Memory B cell (primary cell): Measurements from ENCODE around the gene CLECL1.

Experiments used
- ATAC-seq: fragments of 150-1000 bp; cut with Tn5 transposase; 2 replicates; pipeline ENCODE4 v1.10.0; 2021; ENCODE audit warnings: low read depth, mild to moderate bottlenecking, moderate library complexity
- DNase-seq, 2 donors: peaks; one replicate each; pipeline ENCODE4 v3.0.0; 2022; ENCODE audit warnings: low spot score in 2 of 2
- H3K27ac Mint-ChIP-seq: one replicate; pipeline ENCODE4 v1.8.0; 2022; ENCODE audit warnings: mild to moderate bottlenecking, moderate library complexity, mixed read lengths
- H3K27me3 Mint-ChIP-seq: one replicate; pipeline ENCODE4 v1.8.0; 2022; ENCODE audit warnings: mixed read lengths
- H3K36me3 Mint-ChIP-seq: one replicate; pipeline ENCODE4 v1.8.0; 2022; ENCODE audit warnings: mild to moderate bottlenecking, mixed read lengths
- H3K4me1 Mint-ChIP-seq: one replicate; pipeline ENCODE4 v1.8.0; 2022; ENCODE audit warnings: mixed read lengths
- H3K4me3 Mint-ChIP-seq: one replicate; pipeline ENCODE4 v1.8.0; 2022; ENCODE audit warnings: mild to moderate bottlenecking, moderate library complexity, mixed read lengths
- H3K9me3 Mint-ChIP-seq: one replicate; pipeline ENCODE4 v1.8.0; 2022; ENCODE audit warnings: mixed read lengths

Gene CLECL1

DNA sequence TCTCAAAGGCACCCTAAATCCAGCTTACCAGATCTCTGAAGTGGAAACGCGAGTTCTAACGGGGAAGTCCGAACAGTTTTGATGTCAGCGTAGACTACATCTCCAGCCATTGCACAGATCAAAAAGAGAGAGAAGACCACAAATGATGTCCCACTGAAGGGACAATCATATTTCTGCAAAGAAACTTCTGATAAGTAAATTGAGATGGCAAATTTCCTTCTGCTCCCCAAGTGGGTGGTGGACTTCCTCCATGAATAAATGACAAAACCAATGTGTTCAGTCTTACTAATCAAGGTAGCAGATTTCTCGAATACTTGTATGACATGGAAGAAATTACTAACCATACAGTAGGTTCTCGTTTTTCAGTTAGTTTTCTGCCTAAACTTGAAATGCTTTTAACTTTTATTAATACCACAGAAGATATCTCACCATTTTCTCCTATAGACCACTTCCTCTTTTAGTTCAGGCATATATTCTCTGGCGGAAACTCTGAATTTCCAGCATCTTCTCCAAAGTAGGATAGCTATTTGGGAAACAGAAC, at the start of gene CLECL1:
CLECL1 (minus strand) TSS at position 177 of the 541 bp plus-strand sequence.
- Mint-ChIP-seq H3K27ac (peak within 1 kb of the TSS; percentile 99), H3K4me1 (peaks cover 29% of the 10 kb centered on the region), H3K4me3 (peak within 1 kb of the TSS; percentile 94), H3K9me3 (no peaks in the 10 kb centered on the region), H3K36me3 (peaks cover 3% of the 10 kb centered on the region), H3K27me3 (no peaks in the 10 kb centered on the region)
- DNase-seq, result no peak
- ATAC-seq, result peak; percentile 48

GRCh38 chr12:9781360-9781759, 48.5 kb upstream of the CLECL1 start:
- DNase-seq (no peak), ATAC-seq (no peak)
- no peaks in the 10 kb centered on the region for H3K36me3 Mint-ChIP-seq
- H3K4me1 Mint-ChIP-seq, result peaks cover 15% of the 10 kb centered on the region
- H3K4me3 Mint-ChIP-seq, result no peak overlapping the region
- no peaks in the 10 kb centered on the region for H3K9me3 Mint-ChIP-seq
- no peaks in the 10 kb centered on the region for H3K27me3 Mint-ChIP-seq
- no peak overlapping the region for H3K27ac Mint-ChIP-seq

DNA sequence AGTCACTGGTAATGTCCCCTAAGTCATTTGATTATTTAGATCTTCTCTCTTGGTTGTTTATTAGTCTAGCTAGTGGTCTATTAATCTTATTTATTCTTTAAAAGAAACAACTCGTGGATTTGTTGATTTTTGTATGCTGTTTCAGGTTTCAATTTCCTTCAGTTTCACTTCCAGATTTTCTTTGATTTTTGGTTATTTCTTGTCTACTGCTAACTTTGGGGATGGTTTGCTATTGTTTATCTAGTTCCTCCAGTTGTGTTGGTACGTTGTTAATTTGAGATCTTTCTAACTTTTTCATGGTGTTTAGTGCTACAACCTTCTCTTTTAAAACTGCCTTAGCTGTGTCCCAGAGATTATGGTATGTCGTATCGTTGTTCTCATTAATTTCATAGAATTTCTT, 46.3 kb upstream of the CLECL1 start:
- no peak overlapping the region for H3K27ac Mint-ChIP-seq
- no peak overlapping the region for H3K4me3 Mint-ChIP-seq
- peaks cover 16% of the 10 kb centered on the region for H3K4me1 Mint-ChIP-seq
- H3K9me3 Mint-ChIP-seq, result no peaks in the 10 kb centered on the region
- H3K36me3 Mint-ChIP-seq, result no peaks in the 10 kb centered on the region
- peak; percentile 59 for ATAC-seq
- H3K27me3 Mint-ChIP-seq, result no peaks in the 10 kb centered on the region
- no peak for DNase-seq

DNA sequence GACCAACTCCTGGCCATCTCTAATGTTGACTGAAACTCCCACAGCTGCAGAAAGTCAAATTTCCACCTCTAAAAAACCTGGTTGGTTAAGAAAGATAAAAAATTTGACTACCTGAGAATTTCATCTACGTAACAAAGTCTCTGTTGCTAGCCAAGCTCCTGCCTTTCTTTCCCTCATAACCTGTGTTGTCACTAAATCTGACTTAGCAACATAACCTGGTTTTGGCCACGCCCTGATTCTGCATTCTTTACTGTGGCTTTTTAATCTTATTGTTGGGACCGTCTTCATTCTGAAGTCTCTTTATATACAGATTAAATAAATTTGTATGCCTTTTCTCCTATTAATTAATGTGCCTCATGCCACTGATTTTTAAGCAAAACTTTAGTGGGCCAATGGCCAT, 43.9 kb upstream of the CLECL1 start:
- H3K4me3 Mint-ChIP-seq, result no peak overlapping the region

DNA sequence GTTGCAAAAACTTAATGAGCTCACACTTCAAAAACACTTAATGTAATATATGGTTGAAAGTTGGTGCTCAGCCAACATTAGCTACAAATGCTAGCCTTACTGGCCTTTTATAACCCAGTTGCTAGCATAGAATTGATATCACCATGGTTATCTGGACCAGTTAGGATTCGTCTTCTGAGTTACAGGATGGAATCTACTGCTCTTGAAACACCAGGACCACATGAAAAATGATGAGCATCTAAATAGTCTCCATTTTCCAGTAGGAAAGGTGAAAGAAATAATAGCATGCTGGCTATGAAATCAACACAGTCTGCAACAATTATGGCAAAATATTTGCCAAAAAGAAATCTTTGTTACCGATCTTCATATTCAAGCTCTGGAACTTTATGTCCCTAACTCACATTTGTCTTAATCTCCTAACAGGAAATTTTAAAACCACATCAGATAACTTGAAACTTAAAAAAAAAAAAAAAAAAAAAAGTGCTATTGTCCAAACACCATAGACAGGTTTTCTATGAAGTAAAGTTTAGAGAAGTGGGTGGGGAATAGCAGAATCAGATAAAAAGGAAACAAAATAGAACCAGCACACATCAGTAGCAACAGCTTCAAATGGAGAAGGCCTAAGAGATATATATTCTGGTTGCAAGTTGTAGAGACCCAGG, 40.5 kb upstream of the CLECL1 start:
- ATAC-seq (no peak), DNase-seq (no peak)
- no peak overlapping the region for H3K4me3 Mint-ChIP-seq
- no peaks in the 10 kb centered on the region for H3K27me3 Mint-ChIP-seq
- peaks cover 16% of the 10 kb centered on the region for H3K4me1 Mint-ChIP-seq
- no peaks in the 10 kb centered on the region for H3K9me3 Mint-ChIP-seq
- H3K27ac Mint-ChIP-seq, result no peak overlapping the region
- H3K36me3 Mint-ChIP-seq, result no peaks in the 10 kb centered on the region

More for the DNA sequence above, 43.9 kb upstream of the CLECL1 start:
- Mint-ChIP-seq H3K36me3 (no peaks in the 10 kb centered on the region), H3K9me3 (no peaks in the 10 kb centered on the region), H3K27ac (no peak overlapping the region), H3K27me3 (no peaks in the 10 kb centered on the region), H3K4me1 (peaks cover 22% of the 10 kb centered on the region)
- no peak for DNase-seq
- no peak for ATAC-seq

GRCh38 chr12:9763025-9763424, 30.1 kb upstream of the CLECL1 start:
- DNase-seq (no peak), ATAC-seq (peak; percentile 4)
- Mint-ChIP-seq H3K27me3 (no peaks in the 10 kb centered on the region), H3K9me3 (no peaks in the 10 kb centered on the region), H3K4me1 (peaks cover 37% of the 10 kb centered on the region), H3K4me3 (no peak overlapping the region), H3K36me3 (peaks cover 3% of the 10 kb centered on the region), H3K27ac (no peak overlapping the region)

DNA sequence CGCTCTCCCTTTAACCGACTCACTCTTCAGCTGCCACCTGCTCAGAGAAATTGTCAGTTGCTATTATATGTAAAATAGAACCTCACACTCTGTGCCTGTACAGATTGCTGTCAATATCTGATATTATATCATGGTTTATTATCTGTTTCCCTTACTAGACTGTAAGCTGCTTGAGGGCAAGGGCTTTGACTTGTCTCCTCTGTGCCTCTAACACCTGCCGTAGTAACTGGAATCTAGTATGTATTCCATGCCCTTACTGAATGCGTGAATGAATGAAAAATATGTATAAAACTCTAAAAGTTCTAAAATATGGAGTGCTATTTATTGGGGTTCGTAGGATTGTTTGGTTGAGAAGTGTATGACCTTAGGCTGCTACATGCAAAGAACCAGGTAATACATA, 29.5 kb upstream of the CLECL1 start:
- H3K27me3 Mint-ChIP-seq, result no peaks in the 10 kb centered on the region
- no peaks in the 10 kb centered on the region for H3K9me3 Mint-ChIP-seq
- DNase-seq (no peak), ATAC-seq (no peak)
- peaks cover 3% of the 10 kb centered on the region for H3K36me3 Mint-ChIP-seq
- peaks cover 41% of the 10 kb centered on the region for H3K4me1 Mint-ChIP-seq
- H3K27ac Mint-ChIP-seq, result peak overlapping the region; percentile 99
- no peak overlapping the region for H3K4me3 Mint-ChIP-seq

DNA sequence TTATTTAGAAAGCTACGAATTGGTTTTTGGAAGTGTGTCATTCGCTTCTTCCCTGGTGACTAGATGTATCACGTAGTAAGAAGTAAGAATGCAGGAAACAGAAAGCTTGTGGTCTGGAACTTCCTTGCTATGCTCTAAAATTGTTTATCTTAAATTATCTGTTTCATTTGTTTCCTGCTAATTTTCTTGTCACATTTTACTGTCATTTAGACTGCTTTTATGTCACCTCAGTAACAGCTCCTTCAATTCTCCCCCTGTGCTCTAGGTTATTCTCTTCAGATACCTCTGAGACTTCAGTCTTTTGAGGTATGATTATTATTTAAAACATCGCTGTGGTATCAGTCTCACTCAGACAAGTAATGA, 28.5 kb upstream of the CLECL1 start:
- Mint-ChIP-seq H3K27ac (peak overlapping the region; percentile 99), H3K27me3 (no peaks in the 10 kb centered on the region), H3K4me1 (peaks cover 43% of the 10 kb centered on the region), H3K36me3 (peaks cover 4% of the 10 kb centered on the region), H3K4me3 (peak overlapping the region; percentile 98), H3K9me3 (no peaks in the 10 kb centered on the region)
- no peak for DNase-seq
- ATAC-seq, result peak; percentile 14

- DNase-seq, result peak; percentile 76 to 90
- H3K27ac Mint-ChIP-seq, result peak within 1 kb of the TSS; percentile 99
- peaks cover 7% of the 10 kb centered on the region for H3K36me3 Mint-ChIP-seq
- peak within 1 kb of the TSS; percentile 98 for H3K4me3 Mint-ChIP-seq
- H3K4me1 Mint-ChIP-seq, result peaks cover 46% of the 10 kb centered on the region
- peak; percentile 57 for ATAC-seq
- H3K27me3 Mint-ChIP-seq, result no peaks in the 10 kb centered on the region
- no peaks in the 10 kb centered on the region for H3K9me3 Mint-ChIP-seq
Observed at GRCh38 chr12:9760699-9761418, 28.0 kb upstream of the CLECL1 start, which contains the start of gene CD69. CD69 (minus strand) TSS chr12:9760901; CDS start chr12:9760820, 81 bp downstream.

DNA sequence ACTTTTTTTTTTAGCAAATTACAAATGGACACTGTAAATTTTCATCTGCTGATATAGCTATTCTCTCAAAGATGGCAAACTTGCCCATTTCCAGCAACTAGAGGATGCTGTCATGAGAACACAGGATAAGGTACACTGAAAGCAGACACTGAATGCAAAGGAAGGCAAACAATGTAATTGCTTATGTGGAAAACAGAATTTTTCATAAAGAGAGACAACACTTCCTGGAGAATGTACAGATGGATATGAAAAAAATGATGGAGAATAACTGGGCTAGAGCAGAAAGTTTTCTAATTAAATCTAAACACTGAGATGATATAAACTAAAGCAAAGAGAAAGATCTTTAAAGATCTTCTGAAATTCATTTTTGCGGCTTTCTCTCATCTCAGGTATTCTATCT, 27.2 kb upstream of the CLECL1 start:
- H3K27ac Mint-ChIP-seq, result peak overlapping the region; percentile 99
- H3K27me3 Mint-ChIP-seq, result no peaks in the 10 kb centered on the region
- no peaks in the 10 kb centered on the region for H3K9me3 Mint-ChIP-seq
- H3K36me3 Mint-ChIP-seq, result peaks cover 11% of the 10 kb centered on the region
- H3K4me1 Mint-ChIP-seq, result peaks cover 47% of the 10 kb centered on the region
- ATAC-seq (no peak), DNase-seq (no peak)
- H3K4me3 Mint-ChIP-seq, result peak overlapping the region; percentile 98

GRCh38 chr12:9759694-9760093, 26.8 kb upstream of the CLECL1 start:
- DNase-seq (no peak), ATAC-seq (no peak)
- Mint-ChIP-seq H3K4me3 (peak overlapping the region; percentile 98), H3K4me1 (peaks cover 48% of the 10 kb centered on the region), H3K36me3 (peaks cover 12% of the 10 kb centered on the region), H3K9me3 (no peaks in the 10 kb centered on the region), H3K27me3 (no peaks in the 10 kb centered on the region), H3K27ac (peak overlapping the region; percentile 99)

- H3K27me3 Mint-ChIP-seq, result no peaks in the 10 kb centered on the region
- H3K9me3 Mint-ChIP-seq, result no peaks in the 10 kb centered on the region
- peak overlapping the region; percentile 99 for H3K27ac Mint-ChIP-seq
- H3K4me1 Mint-ChIP-seq, result peaks cover 45% of the 10 kb centered on the region
- ATAC-seq, result no peak
- H3K4me3 Mint-ChIP-seq, result peak overlapping the region; percentile 98
- H3K36me3 Mint-ChIP-seq, result peaks cover 16% of the 10 kb centered on the region
- no peak for DNase-seq
Observed at GRCh38 chr12:9758119-9758518, 25.2 kb upstream of the CLECL1 start.

- no peak for ATAC-seq
- Mint-ChIP-seq H3K27ac (peak overlapping the region; percentile 99), H3K27me3 (no peaks in the 10 kb centered on the region), H3K9me3 (no peaks in the 10 kb centered on the region), H3K4me3 (peak overlapping the region; percentile 98), H3K4me1 (peaks cover 42% of the 10 kb centered on the region), H3K36me3 (peaks cover 16% of the 10 kb centered on the region)
- no peak for DNase-seq
Observed at GRCh38 chr12:9757433-9758025, 24.6 kb upstream of the CLECL1 start.

GRCh38 chr12:9756706-9757105, 23.8 kb upstream of the CLECL1 start:
- peaks cover 39% of the 10 kb centered on the region for H3K4me1 Mint-ChIP-seq
- peak overlapping the region; percentile 99 for H3K27ac Mint-ChIP-seq
- H3K4me3 Mint-ChIP-seq, result peak overlapping the region; percentile 24
- H3K9me3 Mint-ChIP-seq, result no peaks in the 10 kb centered on the region
- H3K36me3 Mint-ChIP-seq, result peaks cover 17% of the 10 kb centered on the region
- ATAC-seq, result no peak
- H3K27me3 Mint-ChIP-seq, result no peaks in the 10 kb centered on the region
- DNase-seq, result no peak
